ENCODE results near the gene SLC26A2. TPM values are rescaled to one million over a fixed set of nuclear protein-coding genes. Genes with fewer than 3 reads are reported as not detected.
"Not testable (repeated sequence)": the region's sequence is repeated elsewhere in the genome, so short reads cannot be mapped to it uniquely, and the experiment has no call there.

Gene SLC26A2
- total RNA-seq, 1 donor from 2014 or later = 14.2 TPM

DNA sequence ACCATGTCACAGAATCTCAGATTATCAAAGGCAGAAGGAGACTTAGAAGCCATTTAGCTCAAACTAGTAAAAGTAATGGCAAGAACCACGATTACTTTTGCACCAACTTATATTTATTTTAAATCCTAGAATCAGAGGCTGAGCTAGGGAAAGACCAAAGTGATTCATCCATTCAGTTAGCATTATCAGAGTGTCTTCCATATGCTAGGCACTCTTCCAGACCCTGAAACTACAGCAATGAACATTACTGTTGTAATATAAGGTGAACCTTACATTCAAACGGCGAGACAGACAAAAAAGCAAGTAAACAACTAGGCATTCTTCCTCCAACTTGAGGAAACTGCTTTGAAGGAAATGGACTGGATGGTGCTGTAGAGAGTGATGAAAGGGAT, 23.9 kb upstream of the SLC26A2 start:
- no peak for DNase-seq (ENCODE audit: low read depth)

DNA sequence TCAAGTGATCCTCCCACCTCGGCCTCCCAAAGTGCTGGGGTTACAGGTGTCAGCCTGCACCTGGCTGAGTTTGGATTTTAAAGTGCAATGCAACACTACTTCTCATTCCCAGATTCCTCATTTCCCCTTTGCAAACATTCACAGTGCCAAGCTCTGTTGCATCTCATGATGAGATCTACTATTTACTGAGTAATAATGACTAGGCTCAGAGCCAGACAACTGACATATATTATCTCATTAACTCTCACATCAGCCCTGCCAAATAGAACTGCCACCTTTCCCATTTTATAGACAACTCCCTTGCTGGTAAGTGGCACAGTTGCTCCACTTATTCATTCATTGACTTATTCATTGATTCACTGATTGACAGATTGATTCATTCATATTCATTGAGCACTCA, 22.9 kb upstream of the SLC26A2 start:
- DNase-seq (ENCODE audit: low read depth) = no peak

DNA sequence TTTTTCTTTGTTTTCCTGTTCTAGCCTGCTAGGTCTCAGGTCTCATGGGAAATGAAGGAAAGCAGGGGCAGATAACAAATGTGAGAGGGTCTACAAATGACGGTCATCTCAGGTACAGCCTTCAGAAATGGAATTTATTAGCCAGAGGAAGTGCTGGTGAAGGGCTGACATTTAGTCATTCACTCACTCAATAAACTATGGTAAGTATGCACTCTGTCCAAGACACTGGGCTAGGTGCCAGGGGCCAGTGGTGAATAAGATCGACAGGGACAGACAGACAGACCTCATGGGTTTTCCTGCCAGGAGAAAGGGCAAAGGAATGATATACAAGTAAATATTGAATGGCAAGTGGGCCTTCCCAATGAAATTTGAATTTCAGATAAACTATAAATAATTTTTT, 22.3 kb upstream of the SLC26A2 start:
- DNase-seq (ENCODE audit: low read depth) = peak; percentile 98

DNA sequence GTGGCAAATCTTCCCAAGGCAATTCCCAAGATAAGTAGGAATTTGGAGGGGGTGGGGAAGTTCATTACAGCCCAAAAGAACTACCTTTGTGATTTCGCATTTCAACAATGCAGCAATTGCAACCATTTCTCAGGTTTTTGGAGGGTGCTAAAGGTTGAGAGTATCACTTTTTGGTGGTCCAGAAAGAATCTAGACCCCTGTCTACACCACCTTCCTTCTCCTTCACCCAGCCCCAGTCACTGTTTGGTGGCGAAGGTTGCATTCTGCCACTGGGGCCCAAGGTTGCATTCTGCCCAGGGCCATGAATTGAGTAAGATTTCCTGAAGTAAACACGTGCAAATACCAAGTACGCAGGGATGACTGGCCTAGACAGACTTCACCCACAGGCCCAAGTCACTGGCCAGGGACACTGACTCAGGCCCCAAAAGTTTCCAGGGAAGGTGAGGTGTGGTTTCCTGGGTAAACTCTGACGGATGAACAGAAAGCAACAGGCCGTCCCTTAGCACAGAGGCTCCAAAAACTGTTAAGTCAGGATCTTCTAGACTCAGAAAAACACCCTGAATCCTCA, 21.7 kb upstream of the SLC26A2 start:
- DNase-seq (ENCODE audit: low read depth) = peak; percentile 88

DNA sequence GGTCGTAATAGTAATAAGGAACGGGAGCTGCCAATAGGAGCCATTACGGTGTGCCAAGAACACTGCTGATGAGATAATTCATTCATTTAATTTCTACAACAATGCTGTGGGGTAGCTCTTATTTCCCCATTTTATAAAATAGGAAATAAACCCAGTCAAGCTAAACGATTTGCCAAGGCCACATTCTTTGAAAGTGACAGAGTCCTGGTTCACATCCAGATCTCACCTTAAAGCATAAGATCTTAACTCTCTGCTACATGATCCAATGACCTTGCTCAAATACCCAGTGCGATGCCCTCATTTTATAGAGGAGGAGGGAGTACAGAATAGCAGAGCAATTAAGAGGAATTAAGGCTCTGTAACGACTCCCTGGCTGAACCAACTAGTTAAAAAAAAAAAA, 21.0 kb upstream of the SLC26A2 start:
- no peak for DNase-seq (ENCODE audit: low read depth)

DNA sequence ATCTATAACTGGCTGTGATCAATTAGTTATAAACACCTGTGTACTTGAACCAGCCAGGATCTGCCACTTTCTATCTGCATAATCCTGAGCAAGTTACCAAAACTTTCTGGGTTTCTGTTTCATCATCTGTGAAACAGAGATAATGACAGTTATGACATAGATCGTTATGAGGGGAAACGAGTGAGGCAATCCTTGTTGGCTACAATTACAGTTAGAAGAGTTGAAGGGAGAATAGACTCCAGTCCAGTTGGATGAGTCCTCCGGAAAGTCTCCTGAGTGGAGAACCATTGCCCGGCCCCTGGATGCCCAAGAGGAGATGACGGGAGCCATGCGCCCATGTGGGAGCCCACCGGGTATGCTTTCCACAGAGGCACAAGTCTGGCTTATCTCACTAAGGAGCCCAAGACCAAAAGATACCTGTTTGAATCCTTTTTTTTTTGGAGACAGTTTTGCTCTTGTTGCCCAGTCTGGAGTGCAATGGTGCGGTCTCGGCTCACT, 20.4 kb upstream of the SLC26A2 start:
- DNase-seq (ENCODE audit: low read depth) = no peak

DNA sequence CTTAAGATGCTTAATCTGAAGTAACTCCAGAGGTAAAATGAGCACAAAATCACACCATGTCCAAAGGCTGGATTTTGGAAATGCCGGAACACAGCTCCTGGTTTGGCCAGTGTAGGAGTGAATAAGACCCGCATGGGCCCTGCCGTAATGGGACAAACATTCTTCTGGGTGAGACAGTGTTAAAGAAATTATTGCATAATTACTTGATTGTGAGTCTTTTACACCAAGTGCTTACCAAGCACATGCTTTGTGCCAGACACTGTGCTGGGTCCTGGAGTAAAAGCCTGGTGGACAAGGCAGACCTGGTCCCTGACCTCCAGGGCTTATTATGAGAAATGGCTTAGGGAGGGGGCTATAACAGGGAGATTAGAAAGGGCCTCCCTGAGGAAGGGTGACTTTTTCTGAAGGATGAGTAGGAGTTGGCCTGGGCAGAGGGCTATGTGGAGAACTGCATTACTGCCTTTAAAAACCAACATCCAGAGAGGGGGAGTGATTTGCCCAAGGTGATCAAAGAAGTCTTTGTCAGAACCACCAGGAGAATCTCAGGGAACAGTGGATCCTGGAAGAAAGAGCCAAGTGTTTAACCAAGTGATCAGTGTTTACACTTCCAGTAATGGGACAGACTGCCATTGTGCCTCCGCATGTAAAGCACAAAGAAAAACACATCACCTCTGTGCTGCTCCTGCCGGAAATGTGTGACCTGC, 19.5 kb upstream of the SLC26A2 start:
- DNase-seq (ENCODE audit: low read depth) = no peak

DNA sequence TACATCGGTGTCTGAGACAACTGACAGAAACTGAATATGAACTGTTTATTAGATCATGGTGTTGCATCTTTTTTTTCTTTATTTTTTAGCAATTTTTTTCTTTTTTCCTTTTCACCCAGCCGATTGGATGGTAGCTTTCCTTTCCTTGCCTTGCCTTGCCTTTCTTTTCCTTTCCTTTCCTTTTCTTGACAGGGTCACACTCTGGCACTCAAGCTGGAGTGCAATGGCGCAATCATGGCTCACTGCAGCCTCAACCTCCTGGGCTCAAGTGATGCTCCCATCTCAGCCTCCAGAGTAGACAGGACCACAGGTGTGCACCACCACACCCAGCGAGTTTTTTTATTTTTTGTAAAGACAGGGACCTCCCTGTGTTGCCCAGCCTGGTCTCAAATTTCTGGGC, 18.8 kb upstream of the SLC26A2 start:
- no peak for DNase-seq (ENCODE audit: low read depth)

DNA sequence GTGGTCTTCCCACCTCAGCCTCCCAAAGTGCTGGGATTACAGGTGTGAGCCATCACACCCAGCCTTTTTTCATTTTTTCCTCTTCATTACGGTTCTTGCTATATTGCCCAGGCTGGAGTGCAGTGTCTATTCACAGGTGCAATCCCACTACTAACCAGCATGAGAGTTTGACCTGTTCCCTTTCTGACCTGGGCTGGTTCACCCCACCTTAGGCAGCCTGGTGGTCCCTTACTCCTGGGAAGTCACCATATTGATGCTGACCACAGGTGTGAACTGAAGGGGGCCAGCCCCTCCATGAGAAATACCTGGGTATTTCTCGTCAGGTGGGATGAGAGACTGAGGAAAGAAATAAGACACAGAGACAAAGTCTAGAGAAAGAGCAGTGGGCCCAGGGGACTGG, 18.4 kb upstream of the SLC26A2 start:
- DNase-seq (ENCODE audit: low read depth) = no peak

DNA sequence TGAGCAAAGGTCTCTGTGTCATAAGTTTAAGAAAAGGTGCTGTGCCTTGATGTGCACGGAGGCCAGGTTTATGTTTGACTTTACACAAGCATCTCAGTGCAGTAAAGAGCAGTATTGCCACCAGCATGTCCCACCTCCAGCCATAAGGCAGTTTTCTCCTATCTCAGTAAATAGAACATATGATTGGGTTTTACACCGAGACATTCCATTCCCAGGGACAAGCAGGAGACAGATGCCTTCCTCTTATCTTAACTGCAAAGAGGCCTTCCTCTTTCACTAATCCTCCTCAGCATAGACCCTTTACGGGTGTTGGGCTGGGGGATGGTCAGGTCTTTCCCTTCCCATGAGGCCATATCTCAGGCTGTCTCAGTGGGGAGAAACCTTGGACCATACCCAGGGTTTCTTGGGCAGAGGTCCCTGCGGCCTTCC, 17.8 kb upstream of the SLC26A2 start:
- DNase-seq (ENCODE audit: low read depth) = not testable (repeated sequence)

DNA sequence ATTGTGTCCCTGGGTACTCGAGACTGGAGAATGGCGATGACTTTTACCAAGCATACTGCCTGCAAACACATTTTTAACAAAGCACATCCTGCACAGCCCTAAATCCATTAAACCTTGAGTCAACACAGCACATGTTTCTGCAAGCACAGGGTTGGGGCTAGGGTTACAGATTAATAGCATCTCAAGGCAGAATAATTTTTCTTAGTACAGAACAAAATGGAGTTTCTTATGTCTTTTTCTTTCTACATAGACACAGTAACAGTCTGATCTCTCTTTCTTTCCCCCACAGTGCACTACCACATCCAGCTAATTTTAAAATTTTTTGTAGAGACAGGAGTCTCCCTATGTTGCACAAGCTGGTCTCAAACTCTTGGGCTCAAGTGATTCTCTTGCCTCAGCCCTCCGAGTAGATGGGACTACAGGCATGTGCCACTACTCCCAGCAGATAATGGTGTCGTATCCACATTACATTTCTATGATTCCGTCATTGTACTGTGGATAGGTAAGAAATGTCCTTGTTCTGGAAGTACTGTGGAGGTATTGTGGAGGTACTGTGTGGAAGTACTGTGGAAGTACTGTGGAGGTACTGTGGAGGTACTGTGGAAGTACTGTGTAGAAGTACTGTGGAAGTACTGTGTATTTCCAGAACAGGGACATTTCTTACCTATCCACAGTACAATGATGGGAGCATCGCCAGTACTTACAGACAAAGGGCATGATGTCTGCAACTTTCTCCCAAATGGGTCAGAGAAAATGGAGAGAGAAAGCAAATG, 17.2 kb upstream of the SLC26A2 start:
- not testable (repeated sequence) for DNase-seq (ENCODE audit: low read depth)

DNA sequence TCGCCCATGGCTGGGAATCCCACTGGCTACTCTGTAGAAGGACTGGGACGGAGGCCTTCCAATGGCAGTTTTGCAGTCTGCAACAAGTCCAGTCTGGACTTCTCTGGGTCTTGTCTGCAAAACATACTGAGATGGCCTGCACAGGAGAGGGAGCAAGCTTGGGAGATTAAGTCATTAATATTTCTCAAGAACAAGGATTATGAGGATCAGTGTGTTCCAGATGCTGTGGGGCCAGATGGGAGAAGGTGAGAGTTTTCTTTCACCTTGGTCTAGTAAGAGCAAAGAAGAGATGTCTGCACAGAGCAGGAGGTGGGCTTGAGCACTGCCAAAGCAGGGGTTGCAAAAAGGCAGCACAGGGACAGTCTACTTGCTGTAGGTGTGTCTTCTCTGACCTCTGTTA, 15.9 kb upstream of the SLC26A2 start, which contains the start of gene PDE6A:
PDE6A (minus strand) TSS at position 128 of the 400 bp plus-strand sequence; CDS start at position 8, 120 bp downstream.
- no peak for DNase-seq (ENCODE audit: low read depth)

DNA sequence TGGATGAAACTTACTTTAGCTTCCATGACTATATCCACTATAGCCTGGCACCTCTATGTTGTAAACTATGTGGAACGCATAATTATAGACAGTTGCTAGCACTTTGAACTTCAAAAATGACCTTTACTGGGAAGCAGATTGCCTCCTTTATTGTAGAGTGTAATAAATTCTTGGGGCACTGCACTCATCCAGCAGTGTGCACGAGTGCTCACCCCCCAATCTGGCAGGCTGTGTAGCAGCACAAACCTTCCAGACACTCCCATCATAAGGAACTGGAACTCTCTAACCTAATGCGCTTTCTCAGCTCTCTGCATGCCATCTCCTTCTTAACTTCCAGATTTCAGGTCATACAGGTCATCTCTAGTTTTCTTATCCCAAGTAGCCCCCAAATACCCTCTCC, 14.4 kb upstream of the SLC26A2 start:
- DNase-seq (ENCODE audit: low read depth) = no peak

DNA sequence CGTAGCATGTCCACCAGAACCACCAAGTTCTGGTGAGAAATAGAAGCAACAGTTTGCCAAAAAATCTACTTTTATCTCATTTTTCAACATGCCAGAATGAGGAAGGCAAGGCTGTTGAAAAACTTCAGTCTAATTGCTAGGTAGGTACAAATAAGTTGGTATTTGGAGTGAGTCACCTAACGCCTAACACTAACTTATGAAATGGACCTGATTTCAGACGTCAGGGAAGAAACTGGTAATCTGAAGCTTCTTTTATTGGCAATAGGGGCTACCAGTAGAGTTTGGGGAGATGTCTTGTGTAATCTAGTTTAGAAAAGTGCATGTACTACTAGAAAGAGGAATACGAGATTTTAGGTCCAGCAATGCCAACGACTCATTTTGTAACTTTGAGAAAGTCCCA, 11.6 kb upstream of the SLC26A2 start:
- no peak for DNase-seq (ENCODE audit: low read depth)

DNA sequence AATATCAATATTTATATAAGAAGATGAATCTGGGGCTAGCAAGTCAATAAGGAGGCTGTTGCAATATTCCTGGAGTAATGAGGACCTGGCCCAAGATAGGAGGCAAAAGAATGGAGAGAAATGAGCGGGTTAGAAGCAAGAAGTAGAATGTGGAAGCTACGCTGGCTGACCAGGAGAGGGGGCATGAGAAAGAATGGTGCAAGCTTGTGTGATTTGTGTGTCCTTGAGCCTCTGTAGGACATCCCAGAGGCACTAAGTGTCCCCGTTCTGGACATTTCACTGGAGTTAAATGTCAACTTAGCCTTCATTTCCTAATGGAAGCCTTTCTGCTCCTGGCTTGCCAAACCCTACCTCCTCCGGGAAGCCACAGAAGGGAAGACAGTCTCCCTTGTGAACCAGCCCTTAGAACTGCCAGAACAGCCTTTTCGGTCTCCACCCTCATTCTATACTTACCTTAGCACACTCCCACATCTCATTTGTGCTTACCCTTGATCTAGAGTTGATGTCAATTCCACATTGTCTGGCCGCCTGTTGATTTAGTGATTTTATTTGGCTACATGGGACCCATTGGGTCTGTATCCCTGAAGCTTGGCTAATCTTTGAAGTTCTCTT, 9.3 kb upstream of the SLC26A2 start:
- no peak for DNase-seq (ENCODE audit: low read depth)

DNA sequence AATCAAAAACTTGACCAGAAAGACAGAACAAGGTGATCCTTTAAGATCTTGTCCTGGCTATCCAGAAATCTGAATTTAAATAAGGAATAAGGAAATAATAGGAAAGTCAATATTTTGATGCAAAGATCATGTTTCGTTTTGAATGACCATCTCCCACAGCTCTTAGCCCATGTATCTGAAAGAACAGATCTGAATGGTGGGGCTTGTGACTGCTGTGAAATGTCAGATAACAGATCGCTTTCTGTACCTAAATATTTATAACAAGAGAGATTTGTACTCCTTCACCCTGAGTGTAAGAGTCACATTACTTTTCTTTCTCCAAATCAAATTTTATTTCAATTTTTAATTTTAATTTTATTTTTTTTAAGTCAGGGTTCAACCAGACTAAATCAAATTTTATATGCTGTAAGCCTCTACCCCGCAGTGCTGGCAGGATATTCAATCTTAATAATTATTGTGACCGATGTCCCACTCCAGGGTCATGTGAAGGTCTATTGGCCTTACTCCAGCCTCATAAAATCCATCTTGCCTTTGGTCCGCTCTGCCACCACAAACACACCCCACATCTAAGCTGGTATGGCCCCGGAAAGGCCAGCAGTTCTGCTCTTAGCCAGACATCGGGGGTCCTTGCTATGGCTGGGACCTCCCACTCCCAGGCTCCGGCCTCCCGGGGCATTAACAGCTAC, 7.0 kb upstream of the SLC26A2 start:
- DNase-seq (ENCODE audit: low read depth) = no peak

DNA sequence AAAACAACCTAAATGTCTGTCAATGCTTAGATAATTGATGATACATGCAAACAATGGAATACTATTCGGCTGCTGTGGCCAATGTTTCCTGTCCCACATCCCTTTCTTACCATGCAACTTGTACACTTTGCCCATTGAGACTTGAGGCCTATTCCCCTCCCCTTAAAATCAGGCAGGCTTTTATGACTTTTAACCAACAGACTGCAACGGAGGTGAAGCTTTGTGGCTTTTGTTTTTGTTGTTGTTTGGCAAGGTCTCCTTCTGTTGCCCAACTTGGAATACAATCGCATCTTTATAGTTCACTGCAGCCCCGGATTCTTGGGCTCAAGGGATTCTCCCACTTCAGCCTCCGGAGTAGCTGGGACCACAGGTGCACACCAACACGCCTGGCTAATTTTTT, 5.8 kb upstream of the SLC26A2 start:
- DNase-seq (ENCODE audit: low read depth) = no peak

DNA sequence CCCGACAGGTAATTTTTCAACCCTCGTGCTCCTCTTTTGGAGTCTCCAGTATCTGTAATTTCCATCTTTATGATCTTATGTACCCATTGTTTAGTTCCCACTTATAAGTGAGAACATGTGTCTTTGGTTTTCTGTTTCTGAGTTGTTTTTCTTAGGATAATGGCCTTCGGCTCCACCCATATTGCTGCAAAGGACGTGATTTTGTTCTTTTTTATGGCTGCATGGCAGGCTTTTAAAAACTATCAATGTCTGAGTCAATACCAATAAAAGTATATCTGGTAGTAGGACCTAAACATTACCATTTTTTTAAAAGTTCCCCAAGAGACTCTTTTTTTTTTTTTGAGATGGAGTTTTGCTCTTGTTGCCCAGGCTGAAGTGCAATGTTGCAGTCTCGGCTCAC, 3.9 kb upstream of the SLC26A2 start:
- DNase-seq (ENCODE audit: low read depth) = no peak

DNA sequence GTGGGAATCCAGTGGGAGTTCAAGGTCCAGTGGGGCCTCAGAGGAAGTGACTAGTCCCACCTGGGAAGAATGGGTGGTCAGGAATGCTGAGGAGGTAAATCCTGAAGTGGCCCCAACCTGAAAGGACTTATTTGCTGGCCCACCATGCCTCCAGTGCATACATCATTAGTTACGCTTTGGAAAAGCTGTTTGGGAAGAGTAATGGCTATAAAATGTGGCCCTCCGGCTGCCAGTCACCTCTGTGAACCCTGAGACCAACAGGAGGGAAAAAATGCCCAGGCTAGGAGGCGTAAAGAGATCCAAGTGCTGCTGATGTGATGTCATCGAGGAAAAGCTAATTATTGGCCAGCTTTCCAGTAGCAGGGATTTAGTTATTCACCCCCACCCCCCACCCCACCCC, 2.7 kb upstream of the SLC26A2 start:
- no peak for DNase-seq (ENCODE audit: low read depth)

DNA sequence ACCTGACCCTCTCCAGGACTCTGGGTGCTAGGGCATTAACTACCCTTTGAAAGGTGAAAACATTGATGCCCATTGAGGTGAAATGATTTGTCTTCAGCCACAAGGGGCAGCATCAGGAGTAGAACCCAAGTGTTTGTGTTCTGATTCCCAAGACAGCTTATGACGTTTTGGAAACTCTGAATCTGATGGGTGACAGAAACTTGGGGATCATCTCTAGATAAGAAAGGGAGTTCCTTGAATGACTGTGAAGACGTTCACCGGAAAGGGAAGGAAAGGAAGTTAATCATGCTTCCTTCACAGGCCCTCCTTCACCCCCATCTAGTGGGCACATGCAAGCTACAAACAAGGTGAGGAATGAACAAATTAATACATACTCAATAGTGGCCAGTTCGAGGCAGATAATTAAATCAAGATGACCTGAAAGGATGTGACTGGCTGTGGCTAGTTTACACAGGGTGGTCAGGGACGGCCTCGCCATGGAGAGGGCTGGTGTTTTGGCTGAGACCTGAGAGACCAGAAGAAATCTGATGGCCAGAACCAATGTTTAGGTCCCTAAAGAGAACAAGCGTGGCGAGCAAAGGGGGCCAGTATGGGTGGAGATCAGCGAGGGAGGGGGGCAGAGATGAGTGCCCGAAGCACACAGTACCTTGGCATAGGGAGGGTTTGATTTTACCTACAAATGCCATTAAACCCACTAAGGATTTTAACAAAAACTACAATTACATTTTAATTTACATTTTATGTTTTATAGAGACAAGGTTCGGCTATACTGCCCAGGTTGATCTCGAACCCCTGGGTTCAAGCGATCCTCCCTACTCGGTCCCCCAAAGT, 937 bp upstream of the SLC26A2 start:
- peak; percentile 71 for DNase-seq (ENCODE audit: low read depth)
